ENCODE measurements around the gene UBA5. TPM values are rescaled to one million over a fixed set of nuclear protein-coding genes. Genes with fewer than 3 reads are reported as not detected.

UBA5 gene
- total RNA-seq, 1 donor from 2014 or later, result 19.9 TPM

GRCh38 chr3:132624790-132625189 is 35.3 kb upstream of the UBA5 start:
- no peak for TF ChIP-seq CTCF (conservative IDR thresholded peaks at IDR 0.05; ENCODE audit: low read depth, low read length)
- no peak overlapping the region for H3K4me3 ChIP-seq (ENCODE audit: low read depth, low read length)
- DNase-seq (ENCODE audit: low read depth), result no peak

- DNase-seq (ENCODE audit: low read depth), result no peak
- H3K4me3 ChIP-seq (ENCODE audit: low read depth, low read length), result no peak overlapping the region
- TF ChIP-seq CTCF (conservative IDR thresholded peaks at IDR 0.05; ENCODE audit: low read depth, low read length), result no peak
Measured at GRCh38 chr3:132625613-132626012, 34.5 kb upstream of the UBA5 start.

GRCh38 chr3:132626955-132627354 is 33.2 kb upstream of the UBA5 start:
- no peak for TF ChIP-seq CTCF (conservative IDR thresholded peaks at IDR 0.05; ENCODE audit: low read depth, low read length)
- DNase-seq (ENCODE audit: low read depth), result no peak
- no peak overlapping the region for H3K4me3 ChIP-seq (ENCODE audit: low read depth, low read length)

GRCh38 chr3:132628157-132628556 is 32.0 kb upstream of the UBA5 start:
- no peak for DNase-seq (ENCODE audit: low read depth)
- no peak overlapping the region for H3K4me3 ChIP-seq (ENCODE audit: low read depth, low read length)
- TF ChIP-seq CTCF (conservative IDR thresholded peaks at IDR 0.05; ENCODE audit: low read depth, low read length), result no peak

GRCh38 chr3:132629928-132630327 is 30.2 kb upstream of the UBA5 start:
- H3K4me3 ChIP-seq (ENCODE audit: low read depth, low read length), result no peak overlapping the region
- DNase-seq (ENCODE audit: low read depth), result no peak
- no peak for TF ChIP-seq CTCF (conservative IDR thresholded peaks at IDR 0.05; ENCODE audit: low read depth, low read length)

GRCh38 chr3:132630612-132631011 is 29.5 kb upstream of the UBA5 start:
- no peak for TF ChIP-seq CTCF (conservative IDR thresholded peaks at IDR 0.05; ENCODE audit: low read depth, low read length)
- H3K4me3 ChIP-seq (ENCODE audit: low read depth, low read length), result no peak overlapping the region
- no peak for DNase-seq (ENCODE audit: low read depth)

- no peak overlapping the region for H3K4me3 ChIP-seq (ENCODE audit: low read depth, low read length)
- DNase-seq (ENCODE audit: low read depth), result no peak
- no peak for TF ChIP-seq CTCF (conservative IDR thresholded peaks at IDR 0.05; ENCODE audit: low read depth, low read length)
Measured at GRCh38 chr3:132635052-132635451, 25.1 kb upstream of the UBA5 start.
